ENCODE data around the gene DHRSX. TPM values are rescaled to one million over a fixed set of nuclear protein-coding genes. Genes with fewer than 3 reads are reported as not detected.

DHRSX gene
- total and polyA plus RNA-seq, 9 of the 15 experiments (the other 6 are each of a cell fraction or from before 2014, with no cell fraction given) = 0.59 to 11.0 (median 6.2) TPM

DNA sequence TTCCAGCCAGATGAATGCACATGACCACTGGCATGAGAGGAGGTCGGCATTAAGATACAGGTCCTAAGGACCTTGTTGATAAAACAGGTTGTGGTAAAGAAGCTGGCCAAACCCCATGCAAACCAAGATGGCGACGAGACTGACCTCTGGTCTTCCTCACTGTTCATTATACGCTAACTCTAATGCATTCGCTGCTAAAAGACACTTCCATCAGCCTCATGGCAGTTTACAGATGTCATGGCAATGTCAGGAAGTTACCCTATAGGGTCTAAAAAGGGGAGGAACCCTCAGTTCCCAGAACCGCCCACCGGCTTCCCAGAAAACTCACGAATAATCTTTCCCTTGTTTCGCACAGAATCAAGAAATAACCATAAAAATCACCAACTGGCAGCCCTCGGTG lies 182.4 kb downstream of the DHRSX start (continued):
- TF ChIP-seq NFE2 (IDR thresholded peaks at IDR 0.05; ENCODE audit: low read depth) (no peak), NCOR1 (IDR thresholded peaks at IDR 0.05) (0 out of 2 replicates have a peak, but pooled peaks have one; percentile 7), SRSF3 (IDR thresholded peaks at IDR 0.05; ENCODE audit: insufficient read depth, low read length) (no peak), ZBTB8A (IDR thresholded peaks at IDR 0.05; ENCODE audit: partially characterized antibody) (no peak)
- TF ChIP-seq, protein P1, sequence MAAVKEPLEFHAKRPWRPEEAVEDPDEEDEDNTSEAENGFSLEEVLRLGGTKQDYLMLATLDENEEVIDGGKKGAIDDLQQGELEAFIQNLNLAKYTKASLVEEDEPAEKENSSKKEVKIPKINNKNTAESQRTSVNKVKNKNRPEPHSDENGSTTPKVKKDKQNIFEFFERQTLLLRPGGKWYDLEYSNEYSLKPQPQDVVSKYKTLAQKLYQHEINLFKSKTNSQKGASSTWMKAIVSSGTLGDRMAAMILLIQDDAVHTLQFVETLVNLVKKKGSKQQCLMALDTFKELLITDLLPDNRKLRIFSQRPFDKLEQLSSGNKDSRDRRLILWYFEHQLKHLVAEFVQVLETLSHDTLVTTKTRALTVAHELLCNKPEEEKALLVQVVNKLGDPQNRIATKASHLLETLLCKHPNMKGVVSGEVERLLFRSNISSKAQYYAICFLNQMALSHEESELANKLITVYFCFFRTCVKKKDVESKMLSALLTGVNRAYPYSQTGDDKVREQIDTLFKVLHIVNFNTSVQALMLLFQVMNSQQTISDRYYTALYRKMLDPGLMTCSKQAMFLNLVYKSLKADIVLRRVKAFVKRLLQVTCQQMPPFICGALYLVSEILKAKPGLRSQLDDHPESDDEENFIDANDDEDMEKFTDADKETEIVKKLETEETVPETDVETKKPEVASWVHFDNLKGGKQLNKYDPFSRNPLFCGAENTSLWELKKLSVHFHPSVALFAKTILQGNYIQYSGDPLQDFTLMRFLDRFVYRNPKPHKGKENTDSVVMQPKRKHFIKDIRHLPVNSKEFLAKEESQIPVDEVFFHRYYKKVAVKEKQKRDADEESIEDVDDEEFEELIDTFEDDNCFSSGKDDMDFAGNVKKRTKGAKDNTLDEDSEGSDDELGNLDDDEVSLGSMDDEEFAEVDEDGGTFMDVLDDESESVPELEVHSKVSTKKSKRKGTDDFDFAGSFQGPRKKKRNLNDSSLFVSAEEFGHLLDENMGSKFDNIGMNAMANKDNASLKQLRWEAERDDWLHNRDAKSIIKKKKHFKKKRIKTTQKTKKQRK (IDR thresholded peaks at IDR 0.05; ENCODE audit: borderline replicate concordance, low read depth, low read length) = no peak
- TF ChIP-seq, protein P2, sequence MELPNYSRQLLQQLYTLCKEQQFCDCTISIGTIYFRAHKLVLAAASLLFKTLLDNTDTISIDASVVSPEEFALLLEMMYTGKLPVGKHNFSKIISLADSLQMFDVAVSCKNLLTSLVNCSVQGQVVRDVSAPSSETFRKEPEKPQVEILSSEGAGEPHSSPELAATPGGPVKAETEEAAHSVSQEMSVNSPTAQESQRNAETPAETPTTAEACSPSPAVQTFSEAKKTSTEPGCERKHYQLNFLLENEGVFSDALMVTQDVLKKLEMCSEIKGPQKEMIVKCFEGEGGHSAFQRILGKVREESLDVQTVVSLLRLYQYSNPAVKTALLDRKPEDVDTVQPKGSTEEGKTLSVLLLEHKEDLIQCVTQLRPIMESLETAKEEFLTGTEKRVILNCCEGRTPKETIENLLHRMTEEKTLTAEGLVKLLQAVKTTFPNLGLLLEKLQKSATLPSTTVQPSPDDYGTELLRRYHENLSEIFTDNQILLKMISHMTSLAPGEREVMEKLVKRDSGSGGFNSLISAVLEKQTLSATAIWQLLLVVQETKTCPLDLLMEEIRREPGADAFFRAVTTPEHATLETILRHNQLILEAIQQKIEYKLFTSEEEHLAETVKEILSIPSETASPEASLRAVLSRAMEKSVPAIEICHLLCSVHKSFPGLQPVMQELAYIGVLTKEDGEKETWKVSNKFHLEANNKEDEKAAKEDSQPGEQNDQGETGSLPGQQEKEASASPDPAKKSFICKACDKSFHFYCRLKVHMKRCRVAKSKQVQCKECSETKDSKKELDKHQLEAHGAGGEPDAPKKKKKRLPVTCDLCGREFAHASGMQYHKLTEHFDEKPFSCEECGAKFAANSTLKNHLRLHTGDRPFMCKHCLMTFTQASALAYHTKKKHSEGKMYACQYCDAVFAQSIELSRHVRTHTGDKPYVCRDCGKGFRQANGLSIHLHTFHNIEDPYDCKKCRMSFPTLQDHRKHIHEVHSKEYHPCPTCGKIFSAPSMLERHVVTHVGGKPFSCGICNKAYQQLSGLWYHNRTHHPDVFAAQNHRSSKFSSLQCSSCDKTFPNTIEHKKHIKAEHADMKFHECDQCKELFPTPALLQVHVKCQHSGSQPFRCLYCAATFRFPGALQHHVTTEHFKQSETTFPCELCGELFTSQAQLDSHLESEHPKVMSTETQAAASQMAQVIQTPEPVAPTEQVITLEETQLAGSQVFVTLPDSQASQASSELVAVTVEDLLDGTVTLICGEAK (IDR thresholded peaks at IDR 0.05) = no peak
- TF ChIP-seq, protein P2 (CRISPR knock-in tag; IDR thresholded peaks at IDR 0.05) = no peak
